ENCODE measurements around the gene FANCE. TPM values are rescaled to one million over a fixed set of nuclear protein-coding genes. Genes with fewer than 3 reads are reported as not detected.
"Not testable (repeated sequence)": the region's sequence is repeated elsewhere in the genome, so short reads cannot be mapped to it uniquely, and the experiment has no call there.

FANCE gene
- total RNA-seq, 1 donor from 2014 or later = 7.5 TPM

DNA sequence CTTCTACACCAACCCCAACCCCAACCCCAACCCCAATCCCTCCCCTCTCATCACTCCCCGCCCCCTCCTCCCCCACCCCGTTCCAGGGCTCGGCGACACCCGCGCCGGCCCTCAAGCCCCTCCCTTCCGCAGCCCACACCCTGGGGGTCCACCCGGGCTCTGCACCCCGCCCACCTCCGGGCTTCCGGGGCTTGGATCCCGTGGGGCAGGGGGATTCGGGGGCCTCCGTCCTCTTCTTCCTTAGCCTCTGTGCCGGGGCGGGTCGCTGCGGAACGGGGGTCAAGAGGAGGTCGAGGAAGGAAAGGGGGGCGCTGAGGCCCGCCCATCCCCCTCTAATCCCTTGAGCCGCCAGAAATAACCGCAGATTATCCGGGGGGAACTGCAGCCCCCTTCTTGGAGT lies 59.9 kb downstream of the FANCE start:
- DNase-seq (ENCODE audit: low read depth) = no peak
- no peak for TF ChIP-seq CTCF (conservative IDR thresholded peaks at IDR 0.05; ENCODE audit: low read depth, low read length)
- no peak overlapping the region for H3K4me3 ChIP-seq (ENCODE audit: low read depth, low read length)

- TF ChIP-seq CTCF (conservative IDR thresholded peaks at IDR 0.05; ENCODE audit: low read depth, low read length) = no peak
- DNase-seq (ENCODE audit: low read depth) = no peak
- H3K4me3 ChIP-seq (ENCODE audit: low read depth, low read length) = no peak within 1 kb of the TSS
These were observed 60.6 kb downstream of the FANCE start, which contains the start of gene TULP1 for GRCh38 chr6:35512740-35513139. TULP1 (minus strand) TSS chr6:35512896; CDS start chr6:35512858, 38 bp downstream.

DNA sequence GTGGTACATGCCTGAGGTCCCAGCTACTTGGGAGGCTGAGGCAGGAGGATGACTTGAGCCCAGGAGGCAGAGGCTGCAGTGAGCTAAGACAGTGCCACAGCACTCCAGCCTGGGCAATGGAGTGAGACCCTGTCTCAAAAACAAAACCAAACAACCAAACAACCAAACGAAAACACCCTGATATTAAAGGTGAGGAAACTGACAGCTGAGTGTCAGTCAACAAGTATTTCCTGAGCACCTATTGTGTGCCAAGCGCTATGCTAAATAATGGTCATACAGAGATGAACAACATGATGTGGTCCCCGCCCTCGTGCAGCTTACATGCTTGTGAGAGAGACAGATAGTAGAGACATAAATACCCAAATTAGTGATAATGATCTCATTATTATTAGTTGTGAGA lies 62.4 kb downstream of the FANCE start:
- no peak for DNase-seq (ENCODE audit: low read depth)
- no peak for TF ChIP-seq CTCF (conservative IDR thresholded peaks at IDR 0.05; ENCODE audit: low read depth, low read length)
- H3K4me3 ChIP-seq (ENCODE audit: low read depth, low read length) = no peak overlapping the region

- not testable (repeated sequence) for DNase-seq (ENCODE audit: low read depth)
These were observed 63.8 kb downstream of the FANCE start for GRCh38 chr6:35515939-35516338.

More at GRCh38 chr6:35515939-35516338, 63.8 kb downstream of the FANCE start:
- not testable (repeated sequence) for H3K4me3 ChIP-seq (ENCODE audit: low read depth, low read length)

Other genes starting within 250 kb of the FANCE start
- 0.51 and 1.2 TPM in 2 replicates for gene SCUBE3, start 238.4 kb upstream of the FANCE start, total RNA-seq
- gene ZNF76, start 192.6 kb upstream of the FANCE start, total RNA-seq = 11.5 and 15.9 TPM in 2 replicates
- gene DEF6, start 154.5 kb upstream of the FANCE start, total RNA-seq = 4.2 and 6.0 TPM in 2 replicates
- gene PPARD, start 109.8 kb upstream of the FANCE start, total RNA-seq = 8.2 and 10.8 TPM in 2 replicates
- 1,618 and 1,772 TPM in 2 replicates for gene RPL10A, start 16.1 kb downstream of the FANCE start, total RNA-seq
- 15.3 and 19.1 TPM in 2 replicates for gene TEAD3, start 44.7 kb downstream of the FANCE start, total RNA-seq
- not detected in 2 replicates for gene TULP1, start 60.6 kb downstream of the FANCE start, total RNA-seq
- 16.5 and 24.2 TPM in 2 replicates for gene FKBP5, start 236.6 kb downstream of the FANCE start, total RNA-seq